Measurements from ENCODE around the gene PDILT. TPM values are rescaled to one million over a fixed set of nuclear protein-coding genes. Genes with fewer than 3 reads are reported as not detected.
"Not testable (repeated sequence)": the region's sequence is repeated elsewhere in the genome, so short reads cannot be mapped to it uniquely, and the experiment has no call there.

The PDILT gene
- total and polyA plus RNA-seq, 2 donors (not counting 3 experiments of a cell fraction or from before 2014, with no cell fraction given): not detected

DNA sequence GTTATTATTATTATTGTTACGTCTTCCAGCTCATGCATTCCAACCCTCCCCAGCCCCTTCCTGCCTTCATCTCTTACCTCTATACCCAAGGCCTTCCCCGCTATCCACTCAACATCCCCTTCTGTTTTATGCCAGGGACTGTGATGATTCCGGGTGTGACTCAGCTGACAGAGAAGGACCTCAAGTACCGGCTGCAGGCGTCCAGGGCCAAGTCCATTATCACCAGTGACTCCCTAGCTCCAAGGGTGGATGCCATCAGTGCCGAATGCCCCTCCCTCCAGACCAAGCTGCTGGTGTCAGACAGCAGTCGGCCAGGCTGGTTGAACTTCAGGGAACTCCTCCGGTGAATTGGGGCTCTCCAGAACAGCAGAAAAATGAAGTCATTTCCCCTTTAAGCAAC, 14.6 kb upstream of the PDILT start:
- H3K27me3 ChIP-seq (ENCODE audit: control insufficient read depth in 2 of 2, insufficient read depth in 2 of 2, low read length in 2 of 2); DNase-seq (ENCODE audit: low read depth, low spot score); POLR2A ChIA-PET; H3K9me1 ChIP-seq (replicated peaks; ENCODE audit: control insufficient read depth, extremely low read depth, insufficient read depth, low read length); H3K4me1 ChIP-seq (ENCODE audit: control insufficient read depth, extremely low read depth, insufficient read depth, low read length); H4K20me1 ChIP-seq (replicated peaks; ENCODE audit: control insufficient read depth, extremely low read depth, insufficient read depth, low read length); H3K4me3 ChIP-seq (replicated peaks in 1 of 3; ENCODE audit: insufficient read depth in 1 of 3, low read depth in 1 of 3, low read length in 3 of 3); H3K79me2 ChIP-seq (ENCODE audit: control insufficient read depth, insufficient read depth, low read length); H3K27ac ChIP-seq (ENCODE audit: insufficient read depth, low read depth, low read length); H3K36me3 ChIP-seq (ENCODE audit: control insufficient read depth in 2 of 2, extremely low read depth in 1 of 2, insufficient read depth in 2 of 2, low read length in 2 of 2); intact Hi-C loops (cut with micrococcal nuclease); CTCF ChIA-PET; H3K9me3 ChIP-seq (replicated peaks; ENCODE audit: control insufficient read depth, insufficient read depth, low read length); BruUV-seq (replicated peaks); H2AFZ ChIP-seq (ENCODE audit: low read depth, low read length); FAIRE-seq; dilution Hi-C loops (cut with MboI; ENCODE audit: extremely low pct_ligation_motif_present, low sequenced_read_pairs); H3K9ac ChIP-seq (replicated peaks; ENCODE audit: extremely low read depth, insufficient read depth, low read length); H3K4me2 ChIP-seq (ENCODE audit: insufficient read depth, low read length): not testable (repeated sequence)

DNA sequence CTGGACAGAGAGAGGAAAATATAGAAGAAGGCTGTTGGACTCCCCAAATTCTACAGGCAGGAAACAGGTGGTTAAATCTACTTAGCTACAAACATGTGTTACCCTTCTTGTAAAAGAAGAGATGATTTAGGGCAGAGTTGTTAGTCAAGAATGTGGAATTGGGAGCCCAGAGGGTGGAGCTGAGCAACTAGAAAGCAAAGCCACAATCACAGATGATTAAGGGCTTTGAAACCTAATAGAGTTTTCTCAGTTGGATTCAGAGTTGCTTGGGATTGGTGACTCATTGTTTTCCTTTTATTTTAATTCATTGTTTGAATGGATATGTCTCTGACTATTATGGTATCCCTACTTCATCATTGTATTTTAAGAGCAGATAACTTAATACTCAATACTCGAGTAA, 11.0 kb upstream of the PDILT start:
- Histone ChIP-seq H2AFZ (ENCODE audit: low read depth, low read length) (no peak overlapping the region), H3K79me2 (ENCODE audit: control insufficient read depth, insufficient read depth, low read length) (no peaks in the 10 kb centered on the region), H3K36me3 (ENCODE audit: control insufficient read depth in 2 of 2, extremely low read depth in 1 of 2, insufficient read depth in 2 of 2, low read length in 2 of 2) (no peaks in the 10 kb centered on the region), H3K27me3 (ENCODE audit: control insufficient read depth in 2 of 2, insufficient read depth in 2 of 2, low read length in 2 of 2) (no peaks in the 10 kb centered on the region), H3K9me1 (replicated peaks; ENCODE audit: control insufficient read depth, extremely low read depth, insufficient read depth, low read length) (no peaks in the 10 kb centered on the region), H3K4me3 (replicated peaks in 1 of 3; ENCODE audit: insufficient read depth in 1 of 3, low read depth in 1 of 3, low read length in 3 of 3) (no peak overlapping the region), H4K20me1 (replicated peaks; ENCODE audit: control insufficient read depth, extremely low read depth, insufficient read depth, low read length) (no peaks in the 10 kb centered on the region), H3K4me1 (ENCODE audit: control insufficient read depth, extremely low read depth, insufficient read depth, low read length) (no peaks in the 10 kb centered on the region), H3K27ac (ENCODE audit: insufficient read depth, low read depth, low read length) (no peak overlapping the region), H3K9ac (replicated peaks; ENCODE audit: extremely low read depth, insufficient read depth, low read length) (no peak overlapping the region), H3K4me2 (ENCODE audit: insufficient read depth, low read length) (no peak overlapping the region), H3K9me3 (replicated peaks; ENCODE audit: control insufficient read depth, insufficient read depth, low read length) (no peaks in the 10 kb centered on the region)
- TF ChIP-seq JUN (IDR thresholded peaks at IDR 0.05; ENCODE audit: borderline replicate concordance, insufficient read depth, insufficient read length, low read depth): peak; percentile 36
- TF ChIP-seq, protein P1, sequence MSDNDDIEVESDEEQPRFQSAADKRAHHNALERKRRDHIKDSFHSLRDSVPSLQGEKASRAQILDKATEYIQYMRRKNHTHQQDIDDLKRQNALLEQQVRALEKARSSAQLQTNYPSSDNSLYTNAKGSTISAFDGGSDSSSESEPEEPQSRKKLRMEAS (IDR thresholded peaks at IDR 0.05; ENCODE audit: insufficient read depth, insufficient read length): no peak
- DNase-seq (ENCODE audit: low read depth, low spot score) (no peak), FAIRE-seq (no peak)
- intact Hi-C loops (cut with micrococcal nuclease) (no loop called here), dilution Hi-C loops (cut with MboI; ENCODE audit: extremely low pct_ligation_motif_present, low sequenced_read_pairs) (no loop called here)
- CTCF ChIA-PET: interaction anchor here (1.4 kb wide), 1 partner anchor 30 kb away, joined by 4 read pairs; no protein-coding TSS in a partner anchor
- POLR2A ChIA-PET: no interaction called here
- BruUV-seq (replicated peaks): no TSS peak

All from endothelial cell of umbilical vein (primary cell).